Lower lobe of right lung (tissue), 2 donors: ENCODE measurements around the gene KIF5C. TPM values are rescaled to one million over a fixed set of nuclear protein-coding genes. Genes with fewer than 3 reads are reported as not detected.

Source experiments
- ATAC-seq, 2 donors: fragments of 200-7000 bp; cut with Tn5 transposase; one replicate each; pipeline ENCODE4 v1.9.1; 2020 to 2022; ENCODE audit warnings: mild to moderate bottlenecking in 2 of 2, moderate library complexity in 2 of 2
- DNase-seq: peaks from one replicate; pipeline ENCODE4 v3.0.0-alpha.2; 2020
- H3K27ac ChIP-seq: fragments of 200-600 bp; one replicate; pipeline ENCODE4 v1.8.0; 2022
- H3K27me3 ChIP-seq: fragments of 200-600 bp; one replicate; pipeline ENCODE4 v1.8.0; 2022; ENCODE audit warnings: low read depth
- H3K36me3 ChIP-seq: fragments of 200-600 bp; one replicate; pipeline ENCODE4 v1.8.0; 2022; ENCODE audit warnings: mild to moderate bottlenecking
- H3K4me1 ChIP-seq: fragments of 200-600 bp; one replicate; pipeline ENCODE4 v1.8.0; 2022
- H3K4me3 ChIP-seq: fragments of 200-600 bp; one replicate; pipeline ENCODE4 v1.8.0; 2022; ENCODE audit warnings: mild to moderate bottlenecking
- H3K9me3 ChIP-seq: fragments of 200-600 bp; one replicate; pipeline ENCODE4 v1.8.0; 2022
- intact Hi-C: fragments of 100-400 bp; cut with DNase I; formaldehyde crosslinking; loops from one replicate; pipeline ENCODE4 v1.11.0; 2022
- total RNA-seq: library from RNA; stranded (reverse); fragmentation: NEBNext Ultra II Directional; extraction: Animal tissue kit (Norgen Biotek cat#: 25700); gene quantifications from one replicate; pipeline ENCODE4 v1.2.1, GENCODE V29; 2021
- TF ChIP-seq, protein P1 (sequence below): fragments of 200-600 bp; IDR thresholded peaks from one replicate; pipeline ENCODE4 v1.8.0; 2022; ENCODE audit warnings: antibody characterized with exemption, mild to moderate bottlenecking
- donor health status: DM: no; HTN: yes; CAD: no; lungs with severe emphysema.

The KIF5C gene
- total RNA-seq, 1 donor from 2014 or later = 0.47 TPM

DNA sequence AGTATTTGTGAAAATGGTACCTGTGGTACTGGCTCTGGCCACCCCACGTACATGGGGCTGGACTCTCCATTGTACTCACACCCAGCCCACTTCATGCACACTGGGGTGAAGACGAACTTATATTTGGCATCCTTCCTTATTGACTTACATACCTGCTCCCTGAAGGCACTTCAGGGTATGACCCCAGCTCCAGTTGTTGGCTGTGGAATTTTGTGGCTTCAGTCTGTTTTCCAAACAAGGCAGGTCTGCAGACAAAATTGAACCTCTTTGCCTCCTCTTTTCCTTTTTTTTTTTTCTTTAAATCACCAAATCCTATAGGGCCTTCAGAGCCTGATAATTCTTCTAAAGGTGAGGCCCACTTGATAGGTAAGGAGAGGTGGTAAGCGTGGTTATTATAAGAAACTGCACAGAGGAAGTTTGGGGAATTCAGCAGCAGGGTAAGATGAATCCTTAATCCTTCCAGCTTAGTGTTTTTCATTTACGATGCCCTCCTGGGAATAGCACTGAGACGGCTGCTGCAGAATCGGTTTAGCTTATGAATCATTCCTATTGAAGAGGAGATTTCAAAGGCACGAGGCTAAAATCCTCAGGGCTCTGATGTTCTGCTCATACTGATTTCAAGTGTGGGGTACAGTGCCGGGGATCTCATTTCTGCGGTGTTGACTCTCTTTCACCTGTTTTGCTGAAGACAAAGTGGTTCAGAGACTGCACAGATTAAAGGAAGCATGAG is 55.2 kb downstream of the KIF5C start:
- H3K4me3 ChIP-seq = no peak overlapping the region
- no peaks in the 10 kb centered on the region for H3K27me3 ChIP-seq
- H3K36me3 ChIP-seq = no peaks in the 10 kb centered on the region
- ATAC-seq (no peak), DNase-seq (no peak)
- TF ChIP-seq, protein P1, sequence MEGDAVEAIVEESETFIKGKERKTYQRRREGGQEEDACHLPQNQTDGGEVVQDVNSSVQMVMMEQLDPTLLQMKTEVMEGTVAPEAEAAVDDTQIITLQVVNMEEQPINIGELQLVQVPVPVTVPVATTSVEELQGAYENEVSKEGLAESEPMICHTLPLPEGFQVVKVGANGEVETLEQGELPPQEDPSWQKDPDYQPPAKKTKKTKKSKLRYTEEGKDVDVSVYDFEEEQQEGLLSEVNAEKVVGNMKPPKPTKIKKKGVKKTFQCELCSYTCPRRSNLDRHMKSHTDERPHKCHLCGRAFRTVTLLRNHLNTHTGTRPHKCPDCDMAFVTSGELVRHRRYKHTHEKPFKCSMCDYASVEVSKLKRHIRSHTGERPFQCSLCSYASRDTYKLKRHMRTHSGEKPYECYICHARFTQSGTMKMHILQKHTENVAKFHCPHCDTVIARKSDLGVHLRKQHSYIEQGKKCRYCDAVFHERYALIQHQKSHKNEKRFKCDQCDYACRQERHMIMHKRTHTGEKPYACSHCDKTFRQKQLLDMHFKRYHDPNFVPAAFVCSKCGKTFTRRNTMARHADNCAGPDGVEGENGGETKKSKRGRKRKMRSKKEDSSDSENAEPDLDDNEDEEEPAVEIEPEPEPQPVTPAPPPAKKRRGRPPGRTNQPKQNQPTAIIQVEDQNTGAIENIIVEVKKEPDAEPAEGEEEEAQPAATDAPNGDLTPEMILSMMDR = no peak
- H3K4me1 ChIP-seq = peaks cover 5% of the 10 kb centered on the region
- H3K27ac ChIP-seq = no peak overlapping the region
- intact Hi-C loops = no loop called here
- H3K9me3 ChIP-seq = no peaks in the 10 kb centered on the region

DNA sequence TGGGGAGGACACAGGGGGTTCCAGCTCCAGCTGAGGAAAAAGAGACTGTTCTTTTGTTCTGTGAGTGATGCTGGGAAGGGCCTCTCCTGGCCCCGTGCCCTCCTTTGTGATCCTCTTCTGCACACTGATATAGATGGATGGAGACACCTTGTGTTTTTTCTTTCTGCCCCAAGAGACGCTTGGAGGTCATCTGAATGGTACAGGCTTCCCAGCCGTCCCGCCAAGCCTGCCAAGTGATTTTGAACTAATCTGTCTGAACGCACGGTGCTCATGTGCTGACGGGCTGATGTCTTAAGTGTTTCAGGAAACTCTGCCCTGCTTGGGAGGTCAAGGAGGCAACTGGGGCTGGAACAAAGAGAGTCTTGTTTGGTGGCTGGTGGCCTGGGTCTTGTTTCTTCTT is 57.5 kb downstream of the KIF5C start:
- no peak overlapping the region for H3K4me3 ChIP-seq
- intact Hi-C loops = no loop called here
- H3K9me3 ChIP-seq = no peaks in the 10 kb centered on the region
- ATAC-seq (no peak), DNase-seq (no peak)
- TF ChIP-seq, protein P1 = no peak
- H3K36me3 ChIP-seq = no peaks in the 10 kb centered on the region
- H3K4me1 ChIP-seq = no peaks in the 10 kb centered on the region
- no peak overlapping the region for H3K27ac ChIP-seq
- H3K27me3 ChIP-seq = no peaks in the 10 kb centered on the region

GRCh38 chr2:148933456-148933855 is 58.4 kb downstream of the KIF5C start:
- Histone ChIP-seq H3K36me3 (no peaks in the 10 kb centered on the region), H3K4me1 (no peaks in the 10 kb centered on the region), H3K27ac (no peak overlapping the region), H3K27me3 (no peaks in the 10 kb centered on the region), H3K9me3 (no peaks in the 10 kb centered on the region), H3K4me3 (no peak overlapping the region)
- TF ChIP-seq, protein P1 = no peak
- DNase-seq = no peak
- ATAC-seq = no peak
- intact Hi-C loops = no loop called here

DNA sequence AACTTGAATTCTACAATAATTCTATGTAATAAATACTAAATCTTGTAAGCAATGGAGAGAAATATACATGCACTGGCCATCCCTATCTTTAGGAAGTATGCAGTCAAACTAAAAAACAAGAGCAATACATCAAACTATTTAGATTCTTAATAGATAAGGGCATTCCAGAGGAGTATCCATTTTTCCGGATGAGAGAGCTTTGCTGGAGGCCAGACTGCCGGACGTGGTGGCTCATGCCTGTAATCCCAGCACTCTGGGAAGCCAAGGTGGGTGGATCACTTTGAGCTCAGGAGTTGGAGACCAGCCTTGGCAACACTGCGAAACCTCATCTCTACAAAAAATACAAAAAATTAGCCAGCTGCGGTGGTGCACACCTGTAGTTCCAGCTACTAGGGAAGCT is 60.8 kb downstream of the KIF5C start:
- Histone ChIP-seq H3K4me3 (no peak overlapping the region), H3K4me1 (no peaks in the 10 kb centered on the region), H3K9me3 (no peaks in the 10 kb centered on the region), H3K27me3 (no peaks in the 10 kb centered on the region), H3K27ac (no peak overlapping the region), H3K36me3 (no peaks in the 10 kb centered on the region)
- intact Hi-C loops = no loop called here
- no peak for ATAC-seq
- DNase-seq = no peak
- TF ChIP-seq, protein P1 = no peak

DNA sequence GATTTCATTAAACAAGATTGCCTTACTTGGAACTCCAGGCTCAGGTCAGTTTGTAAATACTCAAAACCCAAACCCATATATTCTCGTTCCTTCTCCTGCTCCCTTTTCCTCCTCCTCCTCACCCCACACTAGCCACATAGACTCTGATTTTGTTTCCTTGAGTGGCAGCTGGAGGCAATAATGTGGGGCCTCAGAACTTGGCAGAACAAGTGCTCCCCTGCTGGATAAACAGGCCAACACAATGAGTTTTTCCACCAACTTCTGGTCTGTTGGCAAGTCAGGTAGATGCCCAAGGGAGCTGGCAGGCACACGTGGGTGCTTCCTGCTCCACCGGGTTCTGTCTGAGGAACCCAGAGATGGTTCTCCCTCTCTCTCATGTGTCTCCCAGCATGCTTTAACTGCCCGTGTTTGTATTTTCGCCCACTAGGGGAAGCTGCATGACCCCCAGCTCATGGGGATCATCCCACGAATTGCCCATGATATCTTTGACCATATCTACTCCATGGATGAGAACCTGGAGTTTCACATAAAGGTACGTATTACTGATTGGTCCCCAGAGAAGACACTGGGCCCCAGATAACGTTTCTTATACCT is 61.9 kb downstream of the KIF5C start:
- no peaks in the 10 kb centered on the region for H3K9me3 ChIP-seq
- H3K27me3 ChIP-seq = no peaks in the 10 kb centered on the region
- H3K36me3 ChIP-seq = no peaks in the 10 kb centered on the region
- TF ChIP-seq, protein P1 = no peak
- DNase-seq (no peak), ATAC-seq (no peak)
- intact Hi-C loops = no loop called here
- no peak overlapping the region for H3K27ac ChIP-seq
- no peaks in the 10 kb centered on the region for H3K4me1 ChIP-seq
- H3K4me3 ChIP-seq = no peak overlapping the region
